ENCODE data around the gene DCT.

The DCT gene

GRCh38 chr13:94431574-94431973, 47.9 kb downstream of the DCT start:
- H3K9me3 ChIP-seq (ENCODE audit: insufficient read depth, low read length, severe bottlenecking): no peaks in the 10 kb centered on the region
- no peak overlapping the region for H3K4me3 ChIP-seq (ENCODE audit: low read depth in 1 of 2, low read length in 2 of 2)
- H3K79me2 ChIP-seq (ENCODE audit: insufficient read depth, low read length): no peaks in the 10 kb centered on the region
- H3K4me1 ChIP-seq (ENCODE audit: insufficient read depth, low read length): no peaks in the 10 kb centered on the region; the same call in 1 of the 2 replicates
- no peak overlapping the region for H2AFZ ChIP-seq (ENCODE audit: low read depth, low read length)
- no peak overlapping the region for H3K4me2 ChIP-seq (ENCODE audit: insufficient read depth, low read length)
- H4K20me1 ChIP-seq (ENCODE audit: insufficient read depth, low read length): no peaks in the 10 kb centered on the region
- TF ChIP-seq CTCF (IDR thresholded peaks at IDR 0.05; ENCODE audit: borderline replicate concordance, extremely low read depth, low read length, poor library complexity, severe bottlenecking) (no peak), EZH2 (IDR thresholded peaks at IDR 0.05; ENCODE audit: borderline replicate concordance, low read depth, low read length, severe bottlenecking) (no peak)
- no peaks in the 10 kb centered on the region for H3K27me3 ChIP-seq (ENCODE audit: insufficient read depth, low read length, poor library complexity)
- no peak overlapping the region for H3K27ac ChIP-seq (ENCODE audit: low read length)
- no peaks in the 10 kb centered on the region for H3K36me3 ChIP-seq (ENCODE audit: insufficient read depth, low read length)
- DNase-seq (no peak), ATAC-seq (ENCODE audit: insufficient read depth, low read depth) (no peak)
- no peak overlapping the region for H3K9ac ChIP-seq (ENCODE audit: low read depth, low read length)

GRCh38 chr13:94427313-94427953, 52.0 kb downstream of the DCT start:
- H3K4me2 ChIP-seq (ENCODE audit: insufficient read depth, low read length): no peak overlapping the region
- peaks cover 5% of the 10 kb centered on the region for H3K27me3 ChIP-seq (ENCODE audit: insufficient read depth, low read length, poor library complexity)
- no peak for DNase-seq
- TF ChIP-seq CTCF (IDR thresholded peaks at IDR 0.05; ENCODE audit: borderline replicate concordance, extremely low read depth, low read length, poor library complexity, severe bottlenecking) (no peak), EZH2 (IDR thresholded peaks at IDR 0.05; ENCODE audit: borderline replicate concordance, low read depth, low read length, severe bottlenecking) (no peak)
- ATAC-seq (ENCODE audit: insufficient read depth, low read depth): no peak
- H3K79me2 ChIP-seq (ENCODE audit: insufficient read depth, low read length): no peaks in the 10 kb centered on the region
- H3K4me1 ChIP-seq (ENCODE audit: insufficient read depth, low read length): no peaks in the 10 kb centered on the region; the same call in 1 of the 2 replicates
- H3K27ac ChIP-seq (ENCODE audit: low read length): no peak overlapping the region
- H3K36me3 ChIP-seq (ENCODE audit: insufficient read depth, low read length): no peaks in the 10 kb centered on the region
- no peak overlapping the region for H3K9ac ChIP-seq (ENCODE audit: low read depth, low read length)
- H2AFZ ChIP-seq (ENCODE audit: low read depth, low read length): no peak overlapping the region
- no peaks in the 10 kb centered on the region for H3K9me3 ChIP-seq (ENCODE audit: insufficient read depth, low read length, severe bottlenecking)
- no peak overlapping the region for H3K4me3 ChIP-seq (ENCODE audit: low read depth in 1 of 2, low read length in 2 of 2)
- no peaks in the 10 kb centered on the region for H4K20me1 ChIP-seq (ENCODE audit: insufficient read depth, low read length)

- Histone ChIP-seq H3K27ac (ENCODE audit: low read length) (no peak overlapping the region), H3K27me3 (ENCODE audit: insufficient read depth, low read length, poor library complexity) (peaks cover 2% of the 10 kb centered on the region), H3K9ac (ENCODE audit: low read depth, low read length) (no peak overlapping the region), H3K9me3 (ENCODE audit: insufficient read depth, low read length, severe bottlenecking) (peaks cover 3% of the 10 kb centered on the region), H3K79me2 (ENCODE audit: insufficient read depth, low read length) (no peaks in the 10 kb centered on the region), H4K20me1 (ENCODE audit: insufficient read depth, low read length) (no peaks in the 10 kb centered on the region), H3K4me2 (ENCODE audit: insufficient read depth, low read length) (no peak overlapping the region), H3K4me1 (ENCODE audit: insufficient read depth, low read length) (no peaks in the 10 kb centered on the region), H3K36me3 (ENCODE audit: insufficient read depth, low read length) (no peaks in the 10 kb centered on the region), H3K4me3 (ENCODE audit: low read depth in 1 of 2, low read length in 2 of 2) (no peak overlapping the region), H2AFZ (ENCODE audit: low read depth, low read length) (no peak overlapping the region)
- TF ChIP-seq CTCF (IDR thresholded peaks at IDR 0.05; ENCODE audit: borderline replicate concordance, extremely low read depth, low read length, poor library complexity, severe bottlenecking) (no peak), EZH2 (IDR thresholded peaks at IDR 0.05; ENCODE audit: borderline replicate concordance, low read depth, low read length, severe bottlenecking) (no peak)
- ATAC-seq (ENCODE audit: insufficient read depth, low read depth): no peak
- DNase-seq: no peak
Observed at GRCh38 chr13:94419925-94420305, 59.6 kb downstream of the DCT start.
